Bronchus fibroblast of lung (primary cell): ENCODE data around the gene TMEM171. TPM values are rescaled to one million over a fixed set of nuclear protein-coding genes. Genes with fewer than 3 reads are reported as not detected.

ENCODE experiments used
- total RNA-seq: library from RNA; depleted of rRNA; stranded (reverse); fragments of >200 nt; gene quantifications from 2 replicates; pipeline ENCODE4 v1.2.3, GENCODE V29; 2015

Gene TMEM171, protein sequence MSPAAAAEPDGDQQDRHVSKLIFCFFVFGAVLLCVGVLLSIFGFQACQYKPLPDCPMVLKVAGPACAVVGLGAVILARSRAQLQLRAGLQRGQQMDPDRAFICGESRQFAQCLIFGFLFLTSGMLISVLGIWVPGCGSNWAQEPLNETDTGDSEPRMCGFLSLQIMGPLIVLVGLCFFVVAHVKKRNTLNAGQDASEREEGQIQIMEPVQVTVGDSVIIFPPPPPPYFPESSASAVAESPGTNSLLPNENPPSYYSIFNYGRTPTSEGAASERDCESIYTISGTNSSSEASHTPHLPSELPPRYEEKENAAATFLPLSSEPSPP
- total RNA-seq = 2.2 and 3.0 TPM in 2 replicates

GRCh38 chr5:73120222-73121118 is at the start of gene TMEM171:
Gene TMEM171 (plus strand): TSS chr5:73120575. CDS start chr5:73123374, 2,799 bp downstream.

GRCh38 chr5:73172951-73173350 is 52.6 kb downstream of the TMEM171 start, which contains the start of gene TMEM174:
Gene TMEM174 (plus strand): TSS chr5:73173193. CDS start chr5:73173244, 51 bp downstream.

Other genes with a start within 250 kb of the TMEM171 start
- 2.4 and 5.5 TPM in 2 replicates for gene FCHO2, start 164.5 kb upstream of the TMEM171 start, total RNA-seq
- gene TMEM174, start 52.6 kb downstream of the TMEM171 start, total RNA-seq = not detected in 2 replicates